SK-N-SH treated with all-trans-retinoic acid at 6 μM for 48 hours (cell line): Measurements from ENCODE around the gene KCNIP2.
A peak's percentile ranks its signal among the peaks of the same experiment; 100 is the strongest.

Source experiments
- ATAC-seq: fragments of 200-7000 bp; cut with Tn5 transposase; 3 replicates; pipeline ENCODE4 v1.9.1; 2020; ENCODE audit warnings: mild to moderate bottlenecking, moderate library complexity
- ARNTL ChIP-seq: fragments of 450-650 bp; formaldehyde crosslinking; IDR thresholded peaks from 2 replicates; pipeline ENCODE4 v1.5.0; 2020; ENCODE audit warnings: low read depth, mild to moderate bottlenecking, moderate library complexity, borderline replicate concordance
- BACH2 ChIP-seq: fragments of 250-450 bp; sonication (Bioruptor Pico); IDR thresholded peaks from 2 replicates; pipeline ENCODE4 v1.9.0; 2021; ENCODE audit warnings: mild to moderate bottlenecking, borderline replicate concordance
- CREB5 ChIP-seq: fragments of 250-450 bp; sonication (Bioruptor Pico); IDR thresholded peaks from 2 replicates; pipeline ENCODE4 v1.5.1; 2020; ENCODE audit warnings: low read depth, mild to moderate bottlenecking, moderate library complexity
- CSDC2 ChIP-seq: fragments of 250-450 bp; sonication (Bioruptor Pico); IDR thresholded peaks from 2 replicates; pipeline ENCODE4 v1.5.0; 2020; ENCODE audit warnings: mild to moderate bottlenecking, moderate library complexity
- ESRRG ChIP-seq: fragments of 250-450 bp; sonication (Bioruptor Pico); IDR thresholded peaks from 2 replicates; pipeline ENCODE4 v1.6.1; 2021; ENCODE audit warnings: mild to moderate bottlenecking
- GLIS3 ChIP-seq: fragments of 250-450 bp; sonication (Bioruptor Pico); IDR thresholded peaks from 2 replicates; pipeline ENCODE4 v1.5.0; 2020; ENCODE audit warnings: mild to moderate bottlenecking, moderate library complexity
- OSR1 ChIP-seq: fragments of 250-450 bp; sonication (Bioruptor Pico); IDR thresholded peaks from 2 replicates; pipeline ENCODE4 v1.8.0; 2022; ENCODE audit warnings: moderate library complexity, mild to moderate bottlenecking, inconsistent platforms
- PATZ1 ChIP-seq: fragments of 250-450 bp; sonication (Bioruptor Pico); IDR thresholded peaks from 2 replicates; pipeline ENCODE4 v1.8.0; 2020; ENCODE audit warnings: mild to moderate bottlenecking, moderate library complexity, borderline replicate concordance
- PPARA ChIP-seq: fragments of 250-450 bp; sonication (Bioruptor Pico); IDR thresholded peaks from 2 replicates; pipeline ENCODE4 v1.5.0; 2020; ENCODE audit warnings: mild to moderate bottlenecking, borderline replicate concordance
- RARB ChIP-seq: fragments of 250-450 bp; sonication (Bioruptor Pico); IDR thresholded peaks from 2 replicates; pipeline ENCODE4 v1.8.0; 2021; ENCODE audit warnings: mild to moderate bottlenecking, moderate library complexity
- SNAI2 ChIP-seq: fragments of 250-450 bp; sonication (Bioruptor Pico); IDR thresholded peaks from 2 replicates; pipeline ENCODE4 v1.5.0; 2020; ENCODE audit warnings: mild to moderate bottlenecking, moderate library complexity
- TCF4 ChIP-seq: fragments of 250-450 bp; sonication (Bioruptor Pico); IDR thresholded peaks from 2 replicates; pipeline ENCODE4 v1.8.0; 2021; ENCODE audit warnings: mild to moderate bottlenecking, moderate library complexity, borderline replicate concordance
- TOX ChIP-seq: fragments of 250-450 bp; sonication (Bioruptor Pico); IDR thresholded peaks from 2 replicates; pipeline ENCODE4 v1.8.0; 2021; ENCODE audit warnings: mild to moderate bottlenecking, moderate library complexity, borderline replicate concordance
- ZC3H10 ChIP-seq: fragments of 250-450 bp; sonication (Bioruptor Pico); IDR thresholded peaks from 2 replicates; pipeline ENCODE4 v1.5.1; 2021; ENCODE audit warnings: mild to moderate bottlenecking, moderate library complexity
- ZFP3 ChIP-seq: fragments of 250-450 bp; sonication (Bioruptor Pico); IDR thresholded peaks from 2 replicates; pipeline ENCODE4 v1.5.0; 2020; ENCODE audit warnings: mild to moderate bottlenecking, moderate library complexity
- ZFP30 ChIP-seq: fragments of 450-650 bp; formaldehyde crosslinking; IDR thresholded peaks from 2 replicates; pipeline ENCODE4 v1.5.0; 2022; ENCODE audit warnings: mild to moderate bottlenecking, moderate library complexity
- ZNF565 ChIP-seq: fragments of 450-650 bp; formaldehyde crosslinking; conservative IDR thresholded peaks from 2 replicates; pipeline ENCODE4 v1.5.0; 2020; ENCODE audit warnings: low read depth, mild to moderate bottlenecking, moderate library complexity
- ZNF70 ChIP-seq: fragments of 450-650 bp; formaldehyde crosslinking; IDR thresholded peaks from 2 replicates; pipeline ENCODE4 v1.5.0; 2020; ENCODE audit warnings: mild to moderate bottlenecking, moderate library complexity
- ZNF8 ChIP-seq: fragments of 450-650 bp; formaldehyde crosslinking; IDR thresholded peaks from 2 replicates; pipeline ENCODE4 v1.5.0; 2020; ENCODE audit warnings: mild to moderate bottlenecking, moderate library complexity
- TF ChIP-seq, protein P1 (sequence below): fragments of 250-450 bp; sonication (Bioruptor Pico); IDR thresholded peaks from 2 replicates; pipeline ENCODE4 v1.5.1; 2021; ENCODE audit warnings: mild to moderate bottlenecking, moderate library complexity
- TF ChIP-seq, protein P2 (sequence below): fragments of 250-450 bp; sonication (Bioruptor Pico); IDR thresholded peaks from 2 replicates; pipeline ENCODE4 v1.8.0; 2021; ENCODE audit warnings: low read depth, mild to moderate bottlenecking, moderate library complexity, borderline replicate concordance
- TF ChIP-seq, protein P3 (sequence below): fragments of 250-450 bp; sonication (Bioruptor Pico); IDR thresholded peaks from 2 replicates; pipeline ENCODE4 v1.5.0; 2020; ENCODE audit warnings: mild to moderate bottlenecking, moderate library complexity

Gene KCNIP2

DNA sequence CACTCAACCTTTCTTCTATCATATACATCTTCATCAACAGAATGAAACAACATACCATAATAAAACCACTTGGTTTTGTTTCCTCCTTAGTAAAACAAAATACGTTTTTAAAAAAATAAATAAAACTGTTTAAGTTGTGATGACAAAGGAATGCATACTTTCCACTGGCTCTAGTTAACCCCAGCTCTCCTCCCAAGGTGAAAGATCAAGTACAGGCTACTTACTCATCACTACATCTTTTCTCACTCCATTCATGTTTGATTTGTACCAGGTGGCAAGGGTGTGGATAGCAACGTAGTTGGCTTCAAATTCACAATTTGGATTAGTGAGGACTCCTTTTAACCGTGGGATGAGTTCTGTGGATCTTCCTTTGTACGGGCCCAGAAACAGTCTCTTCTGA, 40.1 kb downstream of the KCNIP2 start:
- no peak for ATAC-seq

GRCh38 chr10:101797403-101798059, 46.1 kb downstream of the KCNIP2 start:
- ATAC-seq = peak; percentile 71
- no peak for TF ChIP-seq ESRRG (CRISPR knock-in tag)
- TF ChIP-seq PATZ1 (CRISPR knock-in tag) = no peak
- TF ChIP-seq ZFP30 (CRISPR knock-in tag) = no peak
- TF ChIP-seq, protein P1, sequence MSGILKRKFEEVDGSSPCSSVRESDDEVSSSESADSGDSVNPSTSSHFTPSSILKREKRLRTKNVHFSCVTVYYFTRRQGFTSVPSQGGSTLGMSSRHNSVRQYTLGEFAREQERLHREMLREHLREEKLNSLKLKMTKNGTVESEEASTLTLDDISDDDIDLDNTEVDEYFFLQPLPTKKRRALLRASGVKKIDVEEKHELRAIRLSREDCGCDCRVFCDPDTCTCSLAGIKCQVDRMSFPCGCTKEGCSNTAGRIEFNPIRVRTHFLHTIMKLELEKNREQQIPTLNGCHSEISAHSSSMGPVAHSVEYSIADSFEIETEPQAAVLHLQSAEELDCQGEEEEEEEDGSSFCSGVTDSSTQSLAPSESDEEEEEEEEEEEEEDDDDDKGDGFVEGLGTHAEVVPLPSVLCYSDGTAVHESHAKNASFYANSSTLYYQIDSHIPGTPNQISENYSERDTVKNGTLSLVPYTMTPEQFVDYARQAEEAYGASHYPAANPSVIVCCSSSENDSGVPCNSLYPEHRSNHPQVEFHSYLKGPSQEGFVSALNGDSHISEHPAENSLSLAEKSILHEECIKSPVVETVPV (CRISPR knock-in tag) = no peak
- TF ChIP-seq SNAI2 (CRISPR knock-in tag) = no peak
- no peak for TF ChIP-seq ZC3H10 (CRISPR knock-in tag)
- no peak for TF ChIP-seq ARNTL (CRISPR knock-in tag)
- TF ChIP-seq ZFP3 (CRISPR knock-in tag) = no peak
- TF ChIP-seq, protein P2, sequence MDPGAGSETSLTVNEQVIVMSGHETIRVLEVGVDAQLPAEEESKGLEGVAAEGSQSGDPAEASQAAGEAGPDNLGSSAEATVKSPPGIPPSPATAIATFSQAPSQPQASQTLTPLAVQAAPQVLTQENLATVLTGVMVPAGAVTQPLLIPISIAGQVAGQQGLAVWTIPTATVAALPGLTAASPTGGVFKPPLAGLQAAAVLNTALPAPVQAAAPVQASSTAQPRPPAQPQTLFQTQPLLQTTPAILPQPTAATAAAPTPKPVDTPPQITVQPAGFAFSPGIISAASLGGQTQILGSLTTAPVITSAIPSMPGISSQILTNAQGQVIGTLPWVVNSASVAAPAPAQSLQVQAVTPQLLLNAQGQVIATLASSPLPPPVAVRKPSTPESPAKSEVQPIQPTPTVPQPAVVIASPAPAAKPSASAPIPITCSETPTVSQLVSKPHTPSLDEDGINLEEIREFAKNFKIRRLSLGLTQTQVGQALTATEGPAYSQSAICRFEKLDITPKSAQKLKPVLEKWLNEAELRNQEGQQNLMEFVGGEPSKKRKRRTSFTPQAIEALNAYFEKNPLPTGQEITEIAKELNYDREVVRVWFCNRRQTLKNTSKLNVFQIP = no peak
- no peak for TF ChIP-seq CREB5 (CRISPR knock-in tag)
- TF ChIP-seq OSR1 (CRISPR knock-in tag) = no peak
- TF ChIP-seq CSDC2 (CRISPR knock-in tag) = no peak
- no peak for TF ChIP-seq TCF4 (CRISPR knock-in tag)
- TF ChIP-seq, all 23 proteins: peak for 0

More for the DNA sequence above, 40.1 kb downstream of the KCNIP2 start:
- TF ChIP-seq GLIS3 (CRISPR knock-in tag) (no peak), SNAI2 (CRISPR knock-in tag) (no peak), BACH2 (CRISPR knock-in tag) (no peak), TOX (CRISPR knock-in tag) (no peak), ARNTL (CRISPR knock-in tag) (no peak)

- no peak for ATAC-seq
- TF ChIP-seq ZNF565 (CRISPR knock-in tag) (no peak), TOX (CRISPR knock-in tag) (no peak), ESRRG (CRISPR knock-in tag) (no peak), ZFP30 (CRISPR knock-in tag) (no peak), ZNF8 (CRISPR knock-in tag) (no peak), ZC3H10 (CRISPR knock-in tag) (no peak), ARNTL (CRISPR knock-in tag) (no peak), BACH2 (CRISPR knock-in tag) (no peak), ZNF70 (no peak), SNAI2 (CRISPR knock-in tag) (no peak), ZFP3 (CRISPR knock-in tag) (no peak), RARB (CRISPR knock-in tag) (no peak), GLIS3 (CRISPR knock-in tag) (no peak), PPARA (CRISPR knock-in tag) (no peak)
- TF ChIP-seq, protein P2 = no peak
- TF ChIP-seq, protein P1 (CRISPR knock-in tag) = no peak
- TF ChIP-seq, protein P3, sequence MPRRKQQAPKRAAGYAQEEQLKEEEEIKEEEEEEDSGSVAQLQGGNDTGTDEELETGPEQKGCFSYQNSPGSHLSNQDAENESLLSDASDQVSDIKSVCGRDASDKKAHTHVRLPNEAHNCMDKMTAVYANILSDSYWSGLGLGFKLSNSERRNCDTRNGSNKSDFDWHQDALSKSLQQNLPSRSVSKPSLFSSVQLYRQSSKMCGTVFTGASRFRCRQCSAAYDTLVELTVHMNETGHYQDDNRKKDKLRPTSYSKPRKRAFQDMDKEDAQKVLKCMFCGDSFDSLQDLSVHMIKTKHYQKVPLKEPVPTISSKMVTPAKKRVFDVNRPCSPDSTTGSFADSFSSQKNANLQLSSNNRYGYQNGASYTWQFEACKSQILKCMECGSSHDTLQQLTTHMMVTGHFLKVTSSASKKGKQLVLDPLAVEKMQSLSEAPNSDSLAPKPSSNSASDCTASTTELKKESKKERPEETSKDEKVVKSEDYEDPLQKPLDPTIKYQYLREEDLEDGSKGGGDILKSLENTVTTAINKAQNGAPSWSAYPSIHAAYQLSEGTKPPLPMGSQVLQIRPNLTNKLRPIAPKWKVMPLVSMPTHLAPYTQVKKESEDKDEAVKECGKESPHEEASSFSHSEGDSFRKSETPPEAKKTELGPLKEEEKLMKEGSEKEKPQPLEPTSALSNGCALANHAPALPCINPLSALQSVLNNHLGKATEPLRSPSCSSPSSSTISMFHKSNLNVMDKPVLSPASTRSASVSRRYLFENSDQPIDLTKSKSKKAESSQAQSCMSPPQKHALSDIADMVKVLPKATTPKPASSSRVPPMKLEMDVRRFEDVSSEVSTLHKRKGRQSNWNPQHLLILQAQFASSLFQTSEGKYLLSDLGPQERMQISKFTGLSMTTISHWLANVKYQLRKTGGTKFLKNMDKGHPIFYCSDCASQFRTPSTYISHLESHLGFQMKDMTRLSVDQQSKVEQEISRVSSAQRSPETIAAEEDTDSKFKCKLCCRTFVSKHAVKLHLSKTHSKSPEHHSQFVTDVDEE (CRISPR knock-in tag) = no peak
Observed at GRCh38 chr10:101793526-101793925, 50.1 kb downstream of the KCNIP2 start.
